T1000 (cell line): ENCODE measurements around the gene PRR19.

Experiments used
- DNase-seq: peaks from one replicate; lab custom pipeline; 2025; ENCODE audit warnings: mixed read lengths; lab: John Stamatoyannopoulos, UW

Gene PRR19

DNA sequence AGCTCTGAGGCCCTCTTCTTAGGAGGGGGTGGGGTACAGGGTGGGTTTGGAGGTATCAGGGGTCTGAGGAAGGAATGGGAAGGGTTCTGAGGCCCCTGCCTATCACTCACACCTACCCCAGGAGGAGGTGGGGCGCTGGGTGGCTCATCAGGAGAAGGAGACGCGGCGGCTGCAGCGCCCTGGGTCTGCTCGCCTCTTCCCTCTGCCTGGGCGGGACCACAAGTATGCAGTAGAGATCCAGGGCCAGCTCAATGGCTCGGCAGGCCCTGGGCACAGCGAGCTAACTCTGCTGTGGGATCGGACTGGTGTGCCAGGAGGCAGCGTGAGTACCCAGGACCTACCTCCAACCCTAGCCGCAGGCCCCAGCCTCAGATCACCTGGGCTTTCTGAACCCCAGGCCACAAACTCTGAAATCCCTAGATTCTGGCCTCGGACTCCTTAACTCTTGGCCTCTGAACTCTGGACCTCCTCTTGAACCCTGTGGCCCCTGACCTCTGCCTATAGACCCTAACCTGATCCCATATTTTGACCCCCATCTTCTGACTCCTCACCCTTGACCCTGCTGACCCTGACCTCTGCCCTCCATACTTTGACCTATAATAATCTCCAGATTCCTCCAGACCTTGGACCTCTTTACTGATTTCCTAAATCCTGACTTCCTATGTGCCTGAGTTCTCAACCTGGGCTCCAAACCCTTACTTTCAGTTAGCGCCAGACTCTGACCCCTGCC, 47.6 kb downstream of the PRR19 start:
- no peak for DNase-seq

DNA sequence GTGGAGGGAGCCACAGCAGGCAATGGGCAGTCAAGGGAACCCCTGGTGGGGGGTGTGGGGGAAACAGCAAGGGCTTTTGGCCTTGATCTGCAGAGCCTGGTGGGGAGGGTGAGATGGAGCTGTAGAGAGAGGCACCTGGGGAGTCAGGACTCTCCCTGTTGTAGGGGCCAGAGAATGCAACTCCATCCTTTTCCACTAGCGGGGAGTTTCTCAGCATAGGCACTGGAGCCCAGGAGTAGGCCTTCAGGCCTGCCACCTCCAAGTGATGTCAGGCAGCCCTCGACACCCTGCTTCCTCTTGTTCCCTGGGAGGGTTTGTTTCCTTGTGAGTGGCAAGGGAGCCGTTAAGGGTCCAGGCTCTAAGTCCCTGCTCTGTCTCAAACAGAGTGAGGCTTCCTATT, 48.5 kb downstream of the PRR19 start:
- DNase-seq = no peak

DNA sequence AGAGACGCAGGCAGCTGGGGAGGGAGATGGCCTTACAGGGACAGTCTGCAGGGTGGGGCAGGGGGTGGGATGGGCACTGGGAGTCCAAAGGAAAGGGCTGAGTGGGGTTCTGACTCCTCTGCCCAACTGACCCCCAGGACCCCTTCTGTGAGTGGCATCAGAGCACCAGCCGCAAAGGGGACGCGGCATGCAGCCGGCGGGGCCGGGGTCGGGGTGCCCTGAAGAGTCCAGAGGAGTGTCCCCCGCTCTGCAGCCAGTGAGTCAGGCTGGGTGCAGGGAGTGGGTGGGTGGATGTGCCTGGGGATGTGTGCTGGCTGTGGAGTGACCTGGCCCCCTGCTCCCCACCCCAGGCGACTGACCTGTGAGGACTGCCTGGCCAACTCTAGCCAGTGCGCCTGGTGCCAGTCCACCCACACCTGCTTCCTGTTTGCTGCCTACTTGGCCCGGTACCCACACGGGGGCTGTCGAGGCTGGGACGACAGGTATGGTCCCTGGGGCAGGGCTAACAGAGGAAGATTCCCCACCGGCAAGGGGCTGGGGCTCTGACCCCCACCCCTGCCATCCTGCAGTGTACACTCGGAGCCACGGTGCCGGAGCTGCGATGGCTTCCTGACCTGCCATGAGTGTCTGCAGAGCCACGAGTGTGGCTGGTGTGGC, 49.3 kb downstream of the PRR19 start:
- no peak for DNase-seq

DNA sequence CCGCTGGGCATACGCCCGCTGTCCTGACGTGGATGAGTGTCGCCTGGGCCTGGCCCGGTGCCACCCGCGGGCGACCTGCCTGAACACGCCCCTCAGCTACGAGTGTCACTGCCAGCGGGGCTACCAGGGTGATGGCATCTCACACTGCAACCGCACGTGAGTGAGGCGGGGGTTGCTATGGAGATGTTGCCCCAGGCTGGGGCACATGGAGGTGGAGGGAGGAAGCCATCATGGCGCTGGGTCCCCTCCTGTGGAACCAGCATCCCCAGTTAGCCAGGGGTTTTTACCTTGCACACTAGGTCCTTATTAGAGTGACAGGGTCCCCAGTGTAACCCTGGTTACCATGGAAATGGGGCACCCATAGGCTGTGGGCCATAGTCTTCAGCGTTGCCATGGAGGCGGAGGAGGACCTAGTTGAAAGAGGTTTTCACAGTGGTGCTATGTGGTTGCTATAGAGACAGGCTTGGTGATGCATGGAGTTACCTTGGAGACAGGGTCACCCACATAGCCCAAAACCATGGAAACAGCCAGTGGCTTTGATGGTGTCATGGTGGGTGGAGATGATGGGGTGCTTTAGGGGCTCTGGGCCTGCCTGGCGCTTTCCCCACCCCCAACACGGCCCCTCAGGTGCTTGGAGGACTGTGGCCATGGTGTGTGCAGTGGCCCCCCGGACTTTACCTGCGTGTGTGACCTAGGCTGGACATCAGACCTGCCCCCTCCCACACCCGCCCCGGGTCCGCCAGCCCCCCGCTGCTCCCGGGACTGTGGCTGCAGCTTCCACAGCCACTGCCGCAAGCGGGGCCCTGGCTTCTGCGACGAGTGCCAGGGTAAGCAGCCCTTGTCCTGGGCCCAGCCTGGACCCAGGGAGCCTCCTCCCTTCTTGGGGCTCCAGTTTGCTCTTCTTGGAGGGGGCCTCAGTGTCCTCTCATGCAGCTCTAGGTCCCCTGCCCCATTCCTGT, 50.6 kb downstream of the PRR19 start:
- no peak for DNase-seq

DNA sequence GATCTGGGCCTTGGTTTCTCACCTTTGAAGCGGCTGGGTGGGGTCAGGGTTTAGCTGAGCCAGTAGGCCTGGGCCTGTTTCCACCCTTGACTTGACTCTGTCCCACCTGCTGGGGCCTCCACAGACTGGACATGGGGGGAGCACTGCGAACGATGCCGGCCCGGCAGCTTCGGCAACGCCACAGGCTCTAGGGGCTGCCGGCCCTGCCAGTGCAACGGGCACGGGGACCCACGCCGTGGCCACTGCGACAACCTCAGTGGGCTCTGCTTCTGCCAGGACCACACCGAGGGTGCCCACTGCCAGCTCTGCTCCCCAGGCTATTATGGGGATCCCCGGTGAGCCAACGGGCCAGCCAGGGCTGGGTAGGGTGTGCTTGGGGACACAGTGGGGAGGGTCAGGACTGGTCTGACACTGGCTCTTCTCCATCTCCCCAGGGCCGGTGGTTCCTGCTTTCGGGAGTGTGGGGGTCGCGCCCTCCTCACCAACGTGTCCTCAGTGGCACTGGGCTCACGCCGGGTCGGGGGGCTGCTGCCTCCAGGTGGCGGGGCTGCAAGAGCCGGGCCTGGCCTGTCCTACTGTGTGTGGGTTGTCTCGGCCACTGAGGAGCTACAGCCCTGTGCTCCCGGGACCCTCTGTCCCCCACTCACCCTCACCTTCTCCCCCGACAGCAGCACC, 51.5 kb downstream of the PRR19 start:
- DNase-seq = no peak

GRCh38 chr19:42355896-42356295, 54.0 kb downstream of the PRR19 start:
- no peak for DNase-seq

GRCh38 chr19:42356686-42357085, 54.8 kb downstream of the PRR19 start:
- no peak for DNase-seq

DNA sequence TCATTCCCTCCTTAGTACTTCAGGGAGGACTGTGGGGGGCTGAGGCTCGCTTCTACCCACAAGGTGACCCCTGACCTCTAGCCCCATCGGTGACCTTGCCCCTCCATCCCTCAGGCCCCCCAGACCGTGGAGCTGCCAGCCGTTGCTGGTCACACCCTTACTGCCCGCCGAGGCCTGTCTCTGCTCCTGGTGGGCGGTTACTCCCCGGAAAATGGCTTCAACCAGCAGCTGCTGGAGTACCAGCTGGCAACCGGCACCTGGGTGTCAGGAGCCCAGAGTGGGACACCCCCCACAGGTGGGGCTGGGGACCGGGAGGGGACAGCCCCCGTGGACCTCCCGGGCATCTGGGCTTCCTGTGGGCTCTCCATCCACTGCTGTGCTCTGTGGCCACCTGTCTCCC, 55.4 kb downstream of the PRR19 start:
- no peak for DNase-seq
